Activated T-cell treated with anti-CD3 and anti-CD28 coated beads for 4 hours (primary cell): ENCODE results near the gene MSI2.

Experiments used
- DNase-seq: peaks from one replicate; pipeline ENCODE4 v3.0.0-alpha.2; 2020

MSI2 gene

DNA sequence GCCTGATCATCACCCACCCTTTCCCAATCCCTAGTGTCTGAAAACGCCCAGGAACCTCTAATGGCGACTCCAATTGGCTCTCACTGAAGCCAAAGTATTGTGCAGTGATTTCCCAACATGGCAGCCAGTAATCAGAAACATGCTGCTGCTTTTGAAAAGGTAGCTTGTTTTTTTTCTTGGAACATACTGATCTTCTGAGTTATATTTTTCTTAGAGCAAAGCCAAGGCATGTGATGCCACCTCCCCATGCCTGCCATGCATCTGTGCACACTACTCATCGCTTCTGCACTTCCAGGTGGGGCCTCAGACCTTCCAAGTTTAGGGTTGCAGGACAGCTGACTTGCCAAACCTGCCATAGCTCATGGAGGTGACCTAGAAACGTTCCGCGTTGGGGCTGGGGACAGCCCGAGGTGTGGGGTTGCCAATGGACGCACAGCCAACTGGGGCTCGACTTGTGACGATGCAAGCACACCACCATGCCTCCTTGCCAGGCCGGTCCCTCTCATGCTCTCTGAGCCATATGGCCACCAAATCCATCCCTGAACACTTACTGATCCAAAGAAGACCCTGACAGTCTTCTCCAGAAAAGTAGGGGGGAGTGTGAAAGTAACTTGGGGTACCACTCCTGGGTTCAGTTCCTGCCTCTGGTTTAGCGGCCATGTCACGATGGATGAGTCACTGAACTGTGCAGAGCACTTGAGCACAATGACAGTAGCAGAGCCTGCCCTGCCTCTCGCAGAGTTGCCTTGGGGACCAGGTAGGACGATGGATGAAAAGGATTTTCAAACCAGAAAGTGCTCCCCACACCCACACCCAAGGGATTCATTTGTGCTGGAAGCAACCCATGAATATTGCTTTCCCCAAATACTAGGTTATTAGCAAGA lies 333.1 kb downstream of the MSI2 start:
- no peak for DNase-seq

DNA sequence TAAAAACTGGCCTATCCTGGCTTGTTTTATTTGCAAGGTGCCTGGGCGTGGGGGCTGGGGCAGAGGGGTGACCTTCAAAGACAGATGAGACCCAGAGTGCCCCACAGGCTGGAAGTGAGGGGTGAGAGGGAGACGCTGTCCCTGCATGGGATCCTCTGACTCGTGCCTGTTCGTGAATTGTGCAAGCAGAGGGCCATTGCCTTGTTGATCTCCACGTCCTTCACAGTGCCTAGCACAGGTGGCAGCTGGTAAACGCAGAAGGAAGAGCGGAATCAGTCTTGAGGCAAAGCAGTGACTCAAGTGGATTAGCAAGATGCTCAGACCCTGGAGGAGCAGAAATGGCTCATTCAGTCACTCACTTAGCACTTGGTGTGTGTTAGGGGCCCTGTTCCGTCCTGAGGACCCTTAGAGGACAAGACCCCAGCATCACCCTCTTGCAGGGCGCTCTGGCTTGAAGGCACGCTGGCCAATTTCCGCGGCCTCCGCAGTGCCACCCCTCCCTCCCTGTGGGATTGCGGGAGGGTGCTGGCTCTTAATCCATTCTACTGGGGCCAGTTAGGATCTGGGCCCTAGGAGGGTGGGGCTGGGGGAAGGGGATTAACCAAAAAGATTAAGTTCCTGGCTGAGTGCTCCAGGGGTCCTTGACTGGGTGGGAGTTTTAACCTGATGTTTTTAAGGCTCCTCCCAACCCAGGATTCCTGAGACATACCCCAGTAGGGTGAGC lies 337.6 kb downstream of the MSI2 start:
- no peak for DNase-seq

DNA sequence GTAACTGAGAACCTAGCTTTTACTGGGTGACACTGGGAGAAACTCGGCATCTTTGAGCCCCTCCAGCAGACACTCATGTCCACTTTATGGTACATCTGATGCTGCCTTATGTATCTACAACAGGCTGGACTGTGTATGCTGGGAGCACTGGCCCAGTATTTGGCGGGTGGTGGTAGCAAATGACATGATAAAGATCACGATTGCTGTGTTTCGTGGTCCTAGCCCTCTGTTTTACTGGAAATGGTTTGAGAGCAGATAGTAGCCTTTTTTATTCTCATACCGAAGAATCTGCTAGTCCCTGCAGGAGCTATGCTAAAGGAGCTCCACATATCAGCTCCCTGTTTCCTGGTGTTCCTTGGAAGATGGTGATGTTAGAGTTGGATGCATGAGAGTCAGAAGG lies 338.4 kb downstream of the MSI2 start:
- DNase-seq = no peak

DNA sequence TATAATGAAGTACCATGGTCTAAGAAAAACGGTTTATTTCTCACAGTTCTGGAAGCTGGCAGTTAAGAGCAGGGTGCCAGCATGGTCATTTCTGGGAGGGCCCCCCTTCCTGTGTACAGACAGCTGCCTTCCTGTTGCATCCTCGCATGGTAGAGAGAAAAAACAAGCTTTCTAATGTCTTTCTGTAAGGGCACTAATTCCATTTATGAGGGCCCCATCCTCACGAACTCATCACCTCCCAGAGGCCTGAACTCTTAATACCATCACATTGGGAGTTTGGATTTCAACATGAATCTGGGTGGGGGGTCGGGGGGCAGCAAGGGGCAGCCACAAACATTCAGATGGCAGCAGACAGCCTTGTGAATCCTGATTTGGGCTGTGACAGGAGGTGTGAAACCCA lies 339.1 kb downstream of the MSI2 start:
- DNase-seq = no peak

DNA sequence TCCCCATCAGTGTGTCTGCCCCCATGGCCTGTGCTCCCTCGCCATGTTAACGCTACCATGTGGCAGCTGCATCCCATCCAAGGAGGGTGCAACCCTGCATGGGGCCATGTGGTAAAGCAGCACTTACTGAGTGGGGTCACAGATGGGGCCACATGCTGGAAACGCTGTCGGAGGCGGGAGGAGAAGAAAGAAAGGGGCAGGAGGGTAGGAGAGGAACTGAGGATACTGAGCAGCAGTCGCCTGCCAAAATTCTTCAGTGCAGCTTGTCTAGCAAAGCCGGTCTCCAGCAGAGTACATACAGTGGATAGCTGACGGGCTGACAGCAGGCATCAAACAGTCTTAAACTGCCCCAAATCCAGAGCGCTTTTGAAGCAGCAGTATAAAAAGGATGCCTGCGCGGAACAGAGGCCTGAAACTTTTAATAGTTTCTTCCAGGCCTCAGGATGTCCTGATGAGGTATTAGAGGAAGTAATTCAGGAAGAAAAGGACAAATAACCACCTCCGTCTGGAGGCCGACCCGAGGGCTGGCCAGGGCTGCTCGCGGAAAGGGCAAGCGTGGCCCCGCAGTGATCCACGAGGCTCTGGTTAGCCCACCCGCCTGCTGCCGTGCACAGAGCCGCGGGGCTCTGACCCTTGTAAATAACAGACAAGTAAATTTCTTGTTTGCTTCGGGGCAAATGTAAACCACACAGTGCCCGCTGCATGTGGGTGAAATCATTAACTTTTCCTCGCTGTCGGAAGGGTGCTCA lies 339.8 kb downstream of the MSI2 start:
- no peak for DNase-seq

DNA sequence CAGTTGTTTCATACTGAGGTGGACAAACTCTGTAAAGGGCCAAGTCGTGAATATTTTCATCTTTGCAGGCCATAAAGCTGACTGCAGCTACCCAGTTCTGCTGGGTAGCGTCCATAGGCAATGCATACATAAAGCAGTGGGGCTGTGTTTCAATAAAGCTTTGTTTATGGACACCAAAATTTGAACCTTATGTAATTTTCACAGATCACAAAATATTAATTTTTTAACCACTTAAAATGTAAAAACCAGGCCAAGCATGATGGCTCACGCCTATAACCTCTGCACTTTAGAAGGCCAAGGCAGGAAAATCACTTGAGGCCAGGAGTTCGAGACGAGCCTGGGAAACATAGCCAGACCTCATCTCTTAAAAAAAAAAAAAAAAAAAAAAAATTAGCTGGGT lies 340.8 kb downstream of the MSI2 start:
- DNase-seq = no peak

DNA sequence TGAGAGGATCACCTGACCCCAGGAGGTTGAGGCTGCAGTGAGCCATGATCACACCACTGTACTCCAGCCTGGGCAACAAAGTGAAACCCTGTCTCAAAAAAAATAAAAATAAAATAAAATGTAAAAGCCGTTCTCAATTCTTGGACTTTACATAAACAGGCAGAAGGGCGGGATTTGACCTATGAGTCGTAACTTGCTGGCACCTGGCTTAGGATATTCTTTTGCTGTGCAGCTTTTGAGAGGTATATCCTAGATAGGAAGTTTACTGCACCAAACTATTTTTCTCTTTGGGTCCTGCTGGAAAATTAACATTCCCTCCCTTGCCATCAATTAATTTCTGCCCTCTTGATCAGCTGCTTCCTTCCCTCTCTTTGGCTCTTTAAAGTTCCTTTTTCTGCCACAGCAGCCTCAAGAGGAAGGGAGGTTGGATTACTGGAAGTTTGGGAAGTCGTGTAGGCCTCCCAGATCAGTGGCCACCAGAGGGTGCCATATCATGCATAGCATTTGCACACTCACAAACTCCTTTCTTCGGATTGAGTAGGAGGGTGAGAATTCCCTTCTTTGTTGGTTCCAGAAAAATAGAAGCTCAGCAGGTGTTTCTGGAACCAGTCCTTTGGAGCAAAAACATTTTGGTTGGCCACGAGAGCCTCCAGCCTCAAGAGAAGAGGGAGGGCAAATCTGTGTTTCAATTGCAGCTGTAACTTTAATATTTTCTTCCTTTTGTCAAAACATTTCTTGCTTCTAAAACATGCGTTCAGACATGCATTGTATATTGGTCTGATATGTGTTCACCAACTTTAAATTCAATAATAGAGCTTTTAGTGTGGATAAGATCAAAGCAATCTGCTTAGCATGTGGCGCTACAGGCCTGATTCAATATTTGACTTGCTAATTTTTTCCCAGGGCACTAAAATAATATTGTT lies 341.5 kb downstream of the MSI2 start:
- no peak for DNase-seq

DNA sequence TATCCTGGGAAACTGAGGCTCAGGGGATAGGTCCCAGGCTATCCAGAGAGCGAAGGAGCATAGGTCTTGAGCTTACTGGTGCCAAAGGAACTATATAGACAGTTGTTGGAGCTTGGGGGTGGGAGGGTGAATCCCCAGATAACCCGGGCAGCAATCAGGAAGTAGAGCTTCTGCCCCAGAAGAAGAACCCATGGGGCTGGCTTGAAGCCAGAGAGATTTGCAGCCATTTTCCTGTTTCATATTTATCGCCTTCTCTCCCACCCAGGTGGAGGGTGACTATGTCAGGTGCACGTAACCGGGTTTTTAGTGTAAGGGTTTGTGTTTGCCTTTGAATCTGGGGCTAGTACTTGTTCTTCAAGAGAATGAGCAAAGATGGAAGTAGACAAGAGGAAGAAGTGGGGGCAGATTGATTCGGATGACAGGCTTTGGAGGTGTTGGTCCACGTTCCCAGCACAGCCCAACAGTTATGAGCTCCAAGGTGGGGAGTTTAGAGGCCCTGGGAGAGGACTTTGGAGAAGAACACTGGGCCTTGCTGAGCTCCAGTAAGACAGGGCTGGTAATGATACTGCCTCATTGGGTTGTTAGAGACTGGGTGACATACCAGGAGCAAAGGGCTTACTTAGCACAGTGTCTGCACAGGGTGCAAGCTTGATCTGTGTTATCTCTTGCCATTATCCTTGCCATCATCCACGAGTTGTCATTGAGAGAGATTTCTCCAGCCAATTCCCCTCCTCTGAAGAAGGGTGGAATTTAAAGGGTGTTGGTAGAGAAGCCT lies 343.1 kb downstream of the MSI2 start:
- DNase-seq = no peak

DNA sequence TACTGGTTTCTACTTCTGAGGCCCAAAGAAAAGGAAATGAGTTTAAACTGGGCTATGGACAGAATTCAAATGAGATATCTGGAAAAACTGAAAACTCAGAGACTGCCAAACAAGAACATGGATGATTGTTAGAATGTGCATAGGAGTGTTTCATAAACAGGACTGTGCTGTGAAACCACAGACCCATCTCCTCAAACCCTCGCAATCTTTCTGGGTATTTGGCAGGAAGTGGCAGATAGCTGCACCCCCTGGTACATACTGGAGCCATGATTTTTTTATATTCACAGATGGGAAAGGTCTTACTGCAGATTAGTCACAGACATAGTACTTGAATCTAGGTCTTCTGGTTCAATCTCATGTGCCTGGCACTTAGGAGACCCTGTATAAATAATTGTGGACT lies 343.8 kb downstream of the MSI2 start:
- no peak for DNase-seq

DNA sequence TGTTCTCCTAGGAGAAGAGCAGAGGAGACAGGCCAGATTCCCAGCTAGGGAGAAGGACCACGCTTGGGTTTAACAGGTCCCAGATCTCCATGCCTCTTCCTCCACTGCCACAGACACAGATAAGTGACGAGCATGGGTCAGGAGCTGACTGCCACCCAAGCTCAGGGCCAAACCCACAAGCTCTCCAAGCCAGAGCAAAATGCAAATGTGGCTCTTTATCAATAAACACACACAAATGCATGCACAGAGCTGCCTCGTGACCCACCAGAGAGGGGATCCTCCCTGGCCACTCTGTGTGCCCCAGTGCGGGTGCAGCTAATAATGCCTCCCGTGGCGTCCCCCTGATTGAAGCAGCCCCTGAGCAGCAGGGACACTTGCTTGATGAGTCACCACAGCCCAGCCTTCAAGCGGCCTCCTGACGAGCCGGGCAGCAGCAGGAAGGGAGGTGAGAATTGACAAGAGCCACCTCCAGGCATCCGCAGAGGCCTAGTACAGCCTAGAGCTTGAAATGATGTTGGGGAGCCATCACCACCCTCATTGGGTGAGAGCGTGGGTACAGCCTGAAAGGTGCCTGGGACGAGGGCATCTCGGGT lies 344.9 kb downstream of the MSI2 start:
- no peak for DNase-seq

DNA sequence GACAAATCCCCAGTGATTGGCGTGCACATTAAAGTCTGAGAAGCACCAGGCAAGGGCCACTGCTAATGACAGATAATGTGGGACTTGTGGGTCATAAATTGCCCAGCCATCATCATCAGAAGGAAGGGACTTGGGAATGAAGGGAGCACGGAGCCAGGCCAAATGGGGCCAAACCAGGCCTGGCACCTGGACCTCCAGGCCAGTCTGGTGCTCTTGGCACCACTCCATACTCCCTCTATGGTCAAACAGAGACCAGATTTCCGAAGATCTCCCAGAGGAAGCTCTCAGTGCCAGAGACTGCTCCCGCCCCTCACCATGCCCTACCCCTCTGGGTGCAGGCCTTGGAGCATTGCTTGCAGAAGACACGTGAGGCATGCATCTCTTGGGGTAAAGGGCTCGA lies 346.6 kb downstream of the MSI2 start:
- DNase-seq = no peak

DNA sequence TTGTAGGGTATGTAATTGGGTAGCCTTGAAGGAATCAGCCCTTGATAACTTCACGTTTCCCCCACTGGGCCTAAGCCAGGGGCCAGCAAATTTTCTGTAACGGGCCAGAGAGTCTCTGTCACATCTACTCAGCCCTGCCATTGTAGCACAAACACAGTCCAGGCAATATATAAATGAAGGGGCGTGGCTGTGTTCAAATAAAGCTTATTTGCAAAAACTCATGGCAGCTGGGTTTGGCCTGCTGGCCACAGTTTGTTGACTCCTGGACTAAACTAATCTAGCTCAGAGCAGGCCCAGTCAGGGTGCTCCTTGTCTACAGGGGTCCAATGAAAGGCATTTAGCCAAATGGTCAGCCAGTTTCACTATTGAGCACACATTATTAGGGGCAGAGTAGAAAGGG lies 347.2 kb downstream of the MSI2 start:
- DNase-seq = no peak

DNA sequence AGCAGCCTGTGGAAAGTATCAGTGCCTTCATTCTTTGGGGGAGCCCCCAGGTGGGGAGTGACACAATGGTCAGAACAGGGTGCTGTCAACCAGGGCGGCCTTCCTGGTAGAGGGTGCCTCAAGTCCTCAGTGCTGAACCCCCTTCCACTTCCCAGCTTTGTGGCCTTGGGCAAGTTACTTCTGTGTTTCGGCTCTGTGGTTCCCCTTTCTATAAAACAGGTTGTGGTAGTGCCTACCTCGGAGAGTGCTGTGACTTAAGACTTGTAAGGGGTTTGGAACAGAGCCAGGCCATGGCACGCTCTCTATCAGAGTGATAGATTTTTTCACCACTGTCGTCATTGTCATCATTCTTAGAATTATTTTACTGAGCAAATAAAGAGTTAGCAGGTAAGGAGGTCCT lies 347.7 kb downstream of the MSI2 start:
- peak; percentile 38 for DNase-seq

DNA sequence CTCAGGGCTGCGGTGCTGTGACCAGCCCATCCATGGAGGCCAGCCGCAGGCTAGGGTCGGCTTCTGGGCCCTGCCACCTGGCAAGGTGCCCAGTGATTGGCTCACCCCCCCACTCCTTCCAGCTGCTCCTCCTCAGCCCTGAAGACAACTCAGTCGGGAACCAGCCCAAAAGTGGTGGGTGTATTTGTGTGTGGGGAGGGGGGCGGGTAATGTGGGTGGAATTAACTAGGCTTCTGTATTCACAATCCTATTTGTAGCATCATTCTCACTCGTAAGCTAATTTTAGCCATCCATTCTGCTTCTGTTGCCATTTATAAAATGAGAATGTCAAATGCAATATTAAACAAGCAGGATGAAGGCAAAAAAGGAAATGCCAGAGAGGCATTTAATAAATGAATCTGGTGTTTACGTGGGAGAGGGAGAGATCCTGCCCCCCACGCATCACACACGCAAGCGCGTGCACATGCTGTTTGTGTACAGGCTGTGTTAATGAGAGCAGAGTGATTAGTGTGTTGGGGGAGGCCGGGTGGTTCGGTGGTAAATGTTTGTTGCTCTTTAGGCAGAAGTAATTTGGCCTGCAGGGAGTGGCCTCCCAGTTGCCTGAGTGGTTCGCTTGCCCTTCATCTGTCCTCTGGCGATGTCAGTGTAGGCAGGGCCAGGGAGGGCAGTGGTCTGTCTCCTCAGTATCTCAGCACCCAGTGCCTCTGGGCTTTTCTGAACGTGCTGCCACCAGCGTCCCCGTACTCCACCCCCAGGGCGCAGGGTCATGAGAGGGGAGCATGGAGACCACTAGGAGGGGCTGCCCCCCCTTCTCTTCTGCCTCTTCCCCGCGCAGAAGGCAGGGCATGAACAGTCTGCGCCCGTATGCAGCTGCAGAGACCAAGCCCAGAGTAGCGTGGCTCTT lies 348.7 kb downstream of the MSI2 start:
- no peak for DNase-seq

DNA sequence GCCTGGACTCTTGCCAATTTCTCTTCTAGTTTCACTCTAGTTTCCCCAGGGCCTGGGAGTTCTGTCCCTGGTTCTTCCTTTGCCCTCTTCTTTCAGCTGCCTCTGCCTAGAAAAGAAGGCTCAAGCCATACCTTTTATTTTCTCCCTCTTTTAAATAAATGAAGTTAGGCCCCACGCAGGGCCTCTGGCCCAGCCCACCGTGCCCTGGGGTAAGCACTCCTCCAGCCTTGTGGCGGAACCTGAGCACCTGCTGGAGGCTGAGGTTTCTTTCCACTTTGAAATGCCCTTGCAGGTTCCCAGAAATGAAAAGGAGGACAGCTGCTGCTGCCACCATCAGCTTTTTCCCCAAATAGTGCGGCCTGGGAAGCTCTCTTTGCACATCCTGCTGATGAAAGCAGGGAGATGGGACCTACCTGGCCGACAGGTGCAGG lies 349.4 kb downstream of the MSI2 start:
- no peak for DNase-seq

DNA sequence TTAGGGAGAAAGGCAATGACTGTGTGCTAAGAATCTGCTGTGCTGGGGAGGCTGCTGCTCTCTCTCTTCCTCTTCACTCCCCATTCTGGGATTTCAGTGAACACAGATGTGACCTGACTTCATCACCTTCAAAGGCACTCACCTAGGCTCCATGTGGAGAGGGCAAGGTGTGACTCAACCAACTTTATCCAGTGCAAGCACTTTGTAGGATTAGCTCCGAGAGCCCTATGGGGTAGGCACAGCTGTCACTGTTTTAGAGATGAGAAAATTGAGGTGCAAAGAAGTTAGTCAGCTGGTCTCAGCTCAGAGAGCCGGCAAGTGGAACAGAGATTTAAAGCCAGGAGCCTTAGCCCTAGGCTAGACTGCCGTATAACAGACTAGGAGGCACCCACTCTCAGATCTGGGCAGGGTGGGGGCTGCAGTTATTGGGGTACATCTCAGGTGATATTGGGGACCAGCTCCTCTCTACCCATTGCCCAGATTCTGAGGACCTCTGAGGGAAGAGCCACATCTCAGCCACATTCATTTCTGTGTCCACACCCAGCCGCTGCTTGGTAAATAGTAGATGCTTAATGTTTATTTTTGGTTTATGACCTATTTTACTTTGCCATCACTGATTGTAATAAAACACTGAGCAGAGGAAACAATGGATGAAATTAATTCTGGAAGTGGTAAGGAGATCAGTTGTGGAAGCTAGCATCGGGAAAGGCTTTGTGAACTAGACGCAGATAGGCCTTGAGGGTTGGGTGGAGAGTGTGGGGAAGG lies 350.0 kb downstream of the MSI2 start:
- DNase-seq = no peak

DNA sequence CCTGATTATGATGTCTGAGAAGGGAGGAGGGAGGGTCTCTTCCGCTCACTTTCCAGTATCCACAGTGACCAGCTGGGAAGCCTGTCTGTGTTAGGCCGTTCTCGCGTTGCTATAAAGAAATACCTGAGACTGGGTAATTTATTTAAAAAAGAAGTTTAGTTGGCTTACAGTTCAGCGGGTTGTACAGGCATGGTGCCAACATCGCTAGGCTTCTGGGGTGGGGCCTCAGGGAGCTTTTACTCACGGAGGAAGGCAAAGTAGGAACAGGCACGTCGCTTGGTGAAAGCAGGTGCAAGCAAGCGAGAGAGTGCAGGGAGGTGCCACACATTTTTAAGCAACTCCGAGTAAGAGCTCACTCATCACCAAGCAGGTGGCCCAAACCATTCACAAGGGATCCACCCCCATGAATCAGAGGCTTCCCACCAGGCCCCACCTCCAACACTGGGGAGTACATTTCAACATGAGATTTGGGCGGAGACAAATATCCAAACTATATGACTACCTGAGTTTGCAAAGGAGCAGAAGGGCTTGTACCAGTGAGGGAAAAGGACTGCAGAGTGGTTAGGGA lies 351.3 kb downstream of the MSI2 start:
- DNase-seq = no peak

DNA sequence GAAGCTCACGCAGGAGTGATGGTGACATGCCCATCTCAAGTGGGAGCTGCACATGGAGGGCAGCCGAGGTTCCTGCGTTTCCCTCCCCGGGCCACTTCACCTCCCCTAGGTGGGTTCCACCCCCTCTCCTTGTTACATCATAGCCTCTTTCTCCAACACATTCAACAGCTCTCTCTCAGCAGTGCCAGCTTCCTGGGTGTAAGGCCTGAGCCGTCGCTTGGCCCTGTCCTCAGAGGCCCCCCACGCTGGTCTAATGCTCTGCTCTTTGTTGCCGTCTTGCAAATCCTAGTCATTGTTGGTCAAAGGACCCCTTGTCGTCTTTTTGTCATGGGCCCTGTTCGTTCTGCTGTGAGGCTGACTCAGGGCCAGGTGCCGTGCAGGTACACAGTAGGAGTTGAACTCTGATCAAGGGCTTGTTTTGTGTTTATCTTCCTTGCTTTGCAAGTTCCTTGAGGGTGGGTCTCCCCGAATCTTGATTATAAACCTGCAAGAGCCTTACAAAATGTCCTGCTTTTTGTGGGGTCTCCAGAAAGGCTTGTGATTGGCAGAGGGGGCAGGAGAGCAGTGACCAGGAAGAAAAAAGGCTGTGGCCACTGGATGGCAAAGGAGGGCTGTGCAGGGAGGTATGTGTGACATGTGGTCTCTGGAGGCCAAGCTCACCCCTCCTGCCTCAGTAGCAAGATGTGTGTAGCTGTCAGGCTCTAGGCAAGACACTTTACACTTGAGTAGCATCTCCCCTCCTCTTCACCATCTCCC lies 352.2 kb downstream of the MSI2 start:
- DNase-seq = no peak
